OCI-LY3 (cell line): ENCODE data around the gene EXOC1.
A peak's percentile ranks its signal among the peaks of the same experiment; 100 is the strongest.

Experiments used
- H2AFZ ChIP-seq: fragments of 200-600, 300-600 bp; shearing (Covaris generic); 2 replicates; pipeline ENCODE4 v1.6.0; 2014; ENCODE audit warnings: antibody characterized with exemption, low read depth, low read length
- H3K27ac ChIP-seq: fragments of 200-600, 300-600 bp; sonication (generic); 2 replicates; pipeline ENCODE4 v1.5.1; 2014; ENCODE audit warnings: mild to moderate bottlenecking, low read length, moderate library complexity, mixed read lengths
- H3K27me3 ChIP-seq: fragments of 200-600, 300-600 bp; sonication (generic); 2 replicates; pipeline ENCODE4 v1.6.1; 2014; ENCODE audit warnings: low read depth, low read length, mixed read lengths
- H3K36me3 ChIP-seq: fragments of 200-600, 300-600 bp; sonication (generic); replicated peaks from 2 replicates; pipeline ENCODE3; 2014; ENCODE audit warnings: low read depth, low read length, mixed read lengths
- H3K4me1 ChIP-seq: fragments of 300-600, 200-600 bp; sonication (generic); 2 replicates; pipeline ENCODE4 v1.6.1; 2014; ENCODE audit warnings: low read length, mixed read lengths
- H3K4me2 ChIP-seq: fragments of 200-600, 300-600 bp; sonication (generic); 2 replicates; pipeline ENCODE4 v1.6.1; 2014; ENCODE audit warnings: low read length, mixed read lengths
- H3K4me3 ChIP-seq: fragments of 300-600, 200-600 bp; sonication (generic); 2 replicates; pipeline ENCODE4 v1.5.1; 2014; ENCODE audit warnings: antibody characterized with exemption, mild to moderate bottlenecking, low read length, moderate library complexity
- H3K79me2 ChIP-seq: fragments of 300-600, 200-600 bp; shearing (Covaris generic); 2 replicates; pipeline ENCODE4 v1.6.1; 2014; ENCODE audit warnings: mild to moderate bottlenecking, low read length, mixed read lengths
- H3K9ac ChIP-seq: fragments of 300-600, 200-600 bp; shearing (Covaris generic); 2 replicates; pipeline ENCODE4 v1.6.0; 2014; ENCODE audit warnings: mild to moderate bottlenecking, low read length, moderate library complexity
- H3K9me3 ChIP-seq: fragments of 200-600, 300-600 bp; shearing (Covaris generic); 2 replicates; pipeline ENCODE4 v1.6.1; 2014; ENCODE audit warnings: low read length, mixed read lengths; ENCODE audit not compliant: insufficient read depth
- H4K20me1 ChIP-seq: fragments of 200-600, 300-600 bp; sonication (generic); 2 replicates; pipeline ENCODE4 v1.6.1; 2016; ENCODE audit warnings: low read length, mixed read lengths; ENCODE audit not compliant: insufficient read depth
- CTCF ChIP-seq: fragments of 200-600, 300-600 bp; sonication (generic); IDR thresholded peaks from 2 replicates; pipeline ENCODE4 v1.5.1; 2014; ENCODE audit warnings: antibody characterized with exemption, low read length, low read depth
- EZH2phosphoT487 ChIP-seq: fragments of 200-600 bp; shearing (Covaris generic); IDR thresholded peaks from 2 replicates; pipeline ENCODE4 v1.6.1; 2018; ENCODE audit warnings: antibody characterized with exemption, mixed run types, low read depth

EXOC1 gene

DNA sequence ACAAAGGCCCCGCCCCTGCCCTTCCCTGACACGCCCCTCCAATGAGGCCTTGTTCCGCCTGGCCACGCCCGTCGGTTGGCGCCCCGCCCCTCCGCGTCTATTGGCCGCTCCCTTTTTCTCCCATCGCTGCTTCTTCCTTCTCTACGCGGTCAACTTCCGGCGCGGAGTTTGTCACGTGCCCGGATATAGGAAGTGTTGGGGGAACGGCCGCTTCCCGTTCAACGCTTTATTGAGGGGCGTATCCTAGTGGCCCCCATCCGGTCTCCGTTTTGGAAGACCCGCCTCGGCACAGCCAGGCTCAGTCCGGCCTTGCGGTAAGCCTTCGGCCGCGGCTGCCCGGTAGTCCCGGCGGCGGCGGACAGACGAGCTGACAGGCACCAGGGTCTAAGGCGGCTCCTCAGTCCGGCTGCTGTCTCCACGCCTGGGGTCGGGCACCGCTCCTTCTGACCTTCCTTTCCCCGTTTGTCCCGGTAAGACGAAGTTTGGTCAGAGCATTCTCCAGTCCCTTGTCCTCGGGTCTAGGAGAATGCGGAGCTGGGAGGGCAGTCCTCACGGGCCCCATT, at the start of gene EXOC1:
Gene EXOC1, plus strand, starts transcription at position 165 of the 563 bp plus-strand sequence. CDS start 4,676 bp downstream, outside the sequence.
- H3K27ac ChIP-seq, result peak within 1 kb of the TSS; percentile 20
- TF ChIP-seq CTCF (no peak), EZH2phosphoT487 (no peak)

GRCh38 chr4:55807556-55807955, 45.9 kb upstream of the EXOC1 start:
- no peaks in the 10 kb centered on the region for H3K79me2 ChIP-seq
- H3K27me3 ChIP-seq, result no peaks in the 10 kb centered on the region
- H3K4me1 ChIP-seq, result no peaks in the 10 kb centered on the region
- no peak overlapping the region for H3K27ac ChIP-seq
- no peaks in the 10 kb centered on the region for H3K36me3 ChIP-seq
- H3K9ac ChIP-seq, result no peak overlapping the region
- no peak overlapping the region for H2AFZ ChIP-seq
- no peaks in the 10 kb centered on the region for H3K9me3 ChIP-seq
- no peaks in the 10 kb centered on the region for H4K20me1 ChIP-seq
- H3K4me3 ChIP-seq, result no peak overlapping the region
- no peak overlapping the region for H3K4me2 ChIP-seq
- TF ChIP-seq EZH2phosphoT487 (no peak), CTCF (no peak)

More for the DNA sequence above, at the start of gene EXOC1:
- no peaks in the 10 kb centered on the region for H4K20me1 ChIP-seq
- peak within 1 kb of the TSS; percentile 95 for H3K4me3 ChIP-seq
- H3K79me2 ChIP-seq, result peaks cover 21% of the 10 kb centered on the region
- peak within 1 kb of the TSS; percentile 90 for H3K4me2 ChIP-seq
- H2AFZ ChIP-seq, result peak within 1 kb of the TSS; percentile 100
- H3K9me3 ChIP-seq, result no peaks in the 10 kb centered on the region
- H3K4me1 ChIP-seq, result peaks cover 12% of the 10 kb centered on the region
- peak within 1 kb of the TSS; percentile 78 for H3K9ac ChIP-seq
- no peaks in the 10 kb centered on the region for H3K27me3 ChIP-seq
- no peaks in the 10 kb centered on the region for H3K36me3 ChIP-seq

- Histone ChIP-seq H3K79me2 (no peaks in the 10 kb centered on the region), H2AFZ (no peak overlapping the region), H3K4me1 (no peaks in the 10 kb centered on the region), H3K9me3 (no peaks in the 10 kb centered on the region), H3K27ac (no peak overlapping the region), H3K36me3 (no peaks in the 10 kb centered on the region), H3K9ac (no peak overlapping the region), H4K20me1 (no peaks in the 10 kb centered on the region), H3K4me2 (no peak overlapping the region), H3K4me3 (no peak overlapping the region), H3K27me3 (no peaks in the 10 kb centered on the region)
- TF ChIP-seq CTCF, result no peak
- no peak for TF ChIP-seq EZH2phosphoT487
Observed at GRCh38 chr4:55808186-55808585, 45.3 kb upstream of the EXOC1 start.

GRCh38 chr4:55808632-55809031, 44.8 kb upstream of the EXOC1 start:
- Histone ChIP-seq H3K79me2 (no peaks in the 10 kb centered on the region), H2AFZ (no peak overlapping the region), H3K4me2 (no peak overlapping the region), H3K9ac (no peak overlapping the region), H3K36me3 (no peaks in the 10 kb centered on the region), H4K20me1 (no peaks in the 10 kb centered on the region), H3K4me3 (no peak overlapping the region), H3K27me3 (no peaks in the 10 kb centered on the region), H3K27ac (no peak overlapping the region), H3K4me1 (no peaks in the 10 kb centered on the region), H3K9me3 (no peaks in the 10 kb centered on the region)
- no peak for TF ChIP-seq EZH2phosphoT487
- no peak for TF ChIP-seq CTCF
